IPS-NIHi7 (cell line): ENCODE measurements around the gene SH2B3.
"Not testable (repeated sequence)": the region's sequence is repeated elsewhere in the genome, so short reads cannot be mapped to it uniquely, and the experiment has no call there.

Source experiments
- DNase-seq: peaks from one replicate; pipeline ENCODE4 v3.0.0; 2012; ENCODE audit warnings: mixed read lengths; ENCODE audit errors: extremely low spot score

SH2B3 gene

DNA sequence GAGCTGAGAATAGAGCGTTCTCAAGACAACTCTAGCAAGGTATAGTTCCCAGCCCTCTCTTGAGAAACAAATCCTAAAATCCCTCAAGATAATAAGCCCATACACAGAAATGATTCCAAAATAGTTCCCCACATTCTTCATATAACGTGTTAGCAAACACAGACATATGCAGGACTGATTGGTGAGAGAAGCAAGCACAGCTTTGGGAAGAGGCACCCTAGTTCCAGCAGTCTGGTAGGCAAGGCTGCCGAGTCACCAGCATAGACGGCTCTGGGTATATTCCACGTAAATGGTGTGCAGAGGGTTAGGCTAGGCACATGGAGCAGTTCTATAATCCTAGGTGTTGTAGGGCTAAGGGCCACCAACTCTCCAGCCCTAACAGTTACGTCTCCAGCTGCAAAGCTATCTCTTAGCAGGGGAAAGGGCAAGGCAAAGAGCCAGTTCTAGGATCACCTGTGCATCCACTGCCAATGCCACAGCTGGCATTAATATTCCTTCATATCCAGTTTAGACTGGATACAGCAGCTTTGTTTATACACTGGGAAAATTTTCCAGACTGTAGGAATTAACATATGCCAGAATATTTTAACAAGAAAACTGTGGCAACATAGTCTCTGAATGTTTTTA lies 52.9 kb downstream of the SH2B3 start:
- DNase-seq, result no peak

DNA sequence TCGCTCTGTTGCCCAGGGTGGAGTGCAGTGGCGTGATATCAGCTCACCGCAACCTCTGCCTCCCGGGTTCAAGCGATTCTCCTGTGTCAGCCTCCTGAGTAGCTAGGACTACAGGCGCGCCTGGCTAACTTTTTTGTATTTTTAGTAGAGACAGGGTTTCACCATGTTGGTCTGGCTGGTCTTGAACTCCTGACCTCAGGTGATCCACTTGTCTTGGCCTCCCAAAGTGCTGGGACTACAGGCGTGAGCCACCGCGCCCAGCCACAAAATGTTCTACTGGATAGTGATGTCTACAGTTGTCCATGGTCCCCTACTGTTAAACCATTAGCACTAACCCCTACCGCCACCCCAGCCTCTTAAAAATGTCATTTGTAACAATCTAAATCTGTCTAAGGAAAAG lies 54.4 kb downstream of the SH2B3 start:
- not testable (repeated sequence) for DNase-seq

DNA sequence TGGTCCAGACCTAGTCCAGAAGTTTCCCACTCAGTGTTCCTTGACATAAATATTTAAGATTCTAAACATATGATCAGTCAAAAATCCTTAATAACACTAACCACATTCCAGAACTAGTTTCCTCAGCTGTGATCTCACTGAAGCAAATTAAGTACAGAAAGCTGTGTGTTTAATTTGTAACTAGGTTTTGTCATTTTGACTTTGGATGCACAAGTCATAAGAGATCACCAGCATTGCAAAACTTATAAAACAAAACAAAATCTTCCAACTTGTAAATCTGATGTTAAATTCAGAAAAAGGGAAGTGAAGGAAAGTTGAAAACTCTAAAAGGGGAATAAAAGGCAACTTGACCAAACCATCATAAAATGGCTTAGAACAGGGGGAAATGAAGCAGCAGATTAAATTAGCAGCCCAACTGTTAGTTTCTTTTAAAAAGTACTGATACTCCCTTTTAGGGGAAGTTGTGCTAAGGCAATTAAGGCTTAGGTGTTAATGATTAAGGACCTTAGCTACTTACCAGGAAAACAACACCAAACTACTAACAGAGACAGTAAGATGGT lies 56.6 kb downstream of the SH2B3 start:
- DNase-seq, result no peak

DNA sequence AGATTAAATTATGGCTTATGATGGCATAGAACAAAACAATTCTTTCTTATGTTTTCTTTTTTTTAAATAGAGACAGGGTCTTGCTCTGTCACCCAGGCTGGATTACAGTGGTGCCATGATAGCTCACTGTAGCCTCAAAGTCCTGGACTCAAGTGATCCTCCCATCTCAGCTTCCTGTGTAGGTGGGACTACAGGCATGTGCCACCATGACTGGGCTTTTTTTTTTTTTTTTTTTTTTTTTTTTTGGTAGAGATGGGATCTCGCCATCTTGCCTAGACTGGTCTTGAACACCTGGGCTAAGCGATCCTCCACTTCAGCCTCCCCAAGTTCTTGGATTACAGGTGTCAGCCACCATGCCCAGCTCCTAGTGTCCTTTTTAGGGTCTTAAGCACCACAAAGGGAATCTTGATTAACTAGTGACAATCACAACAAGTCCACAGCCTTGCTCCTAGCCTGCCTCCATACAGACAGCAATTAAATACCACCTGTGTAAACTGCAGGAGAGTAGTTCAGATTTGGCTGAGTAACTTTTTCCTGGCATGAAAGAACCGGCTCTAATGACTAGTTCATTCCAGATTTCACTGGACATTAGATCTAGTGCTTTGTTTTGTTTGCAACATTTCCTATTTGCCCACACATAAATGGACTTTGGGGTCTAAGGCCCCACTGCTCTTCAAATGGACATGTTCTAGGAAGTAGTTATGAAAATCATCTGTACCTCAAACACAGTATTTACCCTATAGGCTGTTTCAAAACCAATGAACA lies 61.6 kb downstream of the SH2B3 start:
- no peak for DNase-seq

GRCh38 chr12:111467857-111468241 lies 62.1 kb downstream of the SH2B3 start:
- no peak for DNase-seq

DNA sequence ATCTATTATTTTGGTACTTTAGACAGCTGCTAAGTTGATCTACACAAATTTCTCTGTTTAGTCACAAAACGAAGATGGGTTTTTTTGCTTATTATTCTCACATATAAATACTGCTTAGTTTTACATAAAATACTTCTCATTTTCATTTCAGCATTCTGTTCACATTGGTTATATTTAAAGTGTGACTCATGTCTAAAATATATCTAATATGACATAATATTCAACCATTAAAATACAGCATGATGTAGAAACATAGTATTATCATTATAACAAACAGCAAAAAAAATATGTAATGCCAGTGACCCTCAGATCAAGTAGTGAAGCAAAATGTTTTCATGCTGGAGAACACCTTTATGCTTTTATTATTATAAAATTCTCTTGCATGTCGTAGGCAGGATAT lies 63.7 kb downstream of the SH2B3 start:
- DNase-seq, result no peak

DNA sequence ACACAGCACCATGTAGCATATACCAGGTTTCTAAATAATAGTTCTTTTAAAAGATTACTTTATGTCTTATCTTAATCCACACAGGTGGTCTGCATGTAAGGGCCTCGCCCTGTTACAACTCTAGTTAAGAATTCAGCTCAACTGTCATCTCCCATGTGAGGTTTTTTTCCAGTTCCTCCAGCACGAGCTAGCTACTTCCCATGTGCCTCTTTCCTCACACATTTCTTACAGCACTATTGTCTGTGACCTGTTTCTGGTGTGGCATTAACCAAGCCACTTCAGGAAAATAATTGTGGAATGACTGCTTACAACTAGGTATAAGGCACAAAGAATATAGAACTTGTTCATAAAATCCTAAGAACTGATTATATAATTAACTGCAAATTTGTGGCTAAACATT lies 65.5 kb downstream of the SH2B3 start:
- no peak for DNase-seq

DNA sequence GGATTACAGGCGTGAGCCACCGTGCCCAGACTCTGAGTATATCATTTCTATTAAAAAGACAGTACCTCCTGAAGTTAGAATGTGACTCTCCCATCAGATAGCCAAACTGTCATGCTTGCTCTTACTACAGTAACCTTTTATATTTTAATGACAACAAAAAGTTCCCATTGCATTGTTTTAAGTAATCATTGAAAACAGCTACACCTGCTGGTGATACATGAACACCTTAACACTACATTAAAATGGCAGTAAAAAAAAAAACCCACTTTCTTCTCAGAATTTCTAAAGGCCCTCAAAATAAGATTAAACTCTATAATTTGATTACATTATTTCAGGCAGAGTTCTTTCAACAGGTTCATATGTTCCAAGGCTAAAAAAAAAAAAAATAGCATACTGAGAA lies 76.7 kb downstream of the SH2B3 start:
- no peak for DNase-seq

GRCh38 chr12:111488271-111488670 lies 82.5 kb downstream of the SH2B3 start:
- no peak for DNase-seq

GRCh38 chr12:111488798-111489197 lies 83.1 kb downstream of the SH2B3 start:
- no peak for DNase-seq

GRCh38 chr12:111492979-111493378 lies 87.3 kb downstream of the SH2B3 start:
- DNase-seq, result not testable (repeated sequence)

GRCh38 chr12:111494676-111495075 lies 89.0 kb downstream of the SH2B3 start:
- DNase-seq, result no peak
